Activated CD4-positive, alpha-beta T cell treated with anti-CD3 and anti-CD28 coated beads for 1 hour (primary cell): ENCODE results near the gene REPIN1.

Experiments used
- DNase-seq: peaks from one replicate; pipeline ENCODE4 v3.0.0-alpha.2; 2020

The REPIN1 gene

GRCh38 chr7:150368096-150368883 is at the start of gene REPIN1:
Gene REPIN1 (plus strand): TSS chr7:150368822. CDS start chr7:150369712, 890 bp downstream.
- peak; percentile 64 for DNase-seq

DNA sequence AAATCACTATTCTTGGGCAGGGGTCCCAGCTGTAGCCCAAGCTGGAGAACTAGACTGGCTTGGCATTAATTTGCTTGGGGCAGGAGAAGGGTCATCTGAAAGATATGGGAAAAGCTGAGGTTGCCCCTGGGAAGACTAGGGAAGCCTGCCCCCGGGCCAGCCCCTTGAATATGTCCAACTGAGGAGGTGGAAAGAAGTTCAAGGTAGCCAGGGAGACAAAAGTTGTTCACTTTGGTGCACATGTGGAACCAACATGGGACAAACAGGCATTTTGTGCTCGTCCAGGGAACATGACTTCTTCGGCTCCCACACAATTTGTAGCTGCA is 46.9 kb upstream of the REPIN1 start:
- DNase-seq: no peak

DNA sequence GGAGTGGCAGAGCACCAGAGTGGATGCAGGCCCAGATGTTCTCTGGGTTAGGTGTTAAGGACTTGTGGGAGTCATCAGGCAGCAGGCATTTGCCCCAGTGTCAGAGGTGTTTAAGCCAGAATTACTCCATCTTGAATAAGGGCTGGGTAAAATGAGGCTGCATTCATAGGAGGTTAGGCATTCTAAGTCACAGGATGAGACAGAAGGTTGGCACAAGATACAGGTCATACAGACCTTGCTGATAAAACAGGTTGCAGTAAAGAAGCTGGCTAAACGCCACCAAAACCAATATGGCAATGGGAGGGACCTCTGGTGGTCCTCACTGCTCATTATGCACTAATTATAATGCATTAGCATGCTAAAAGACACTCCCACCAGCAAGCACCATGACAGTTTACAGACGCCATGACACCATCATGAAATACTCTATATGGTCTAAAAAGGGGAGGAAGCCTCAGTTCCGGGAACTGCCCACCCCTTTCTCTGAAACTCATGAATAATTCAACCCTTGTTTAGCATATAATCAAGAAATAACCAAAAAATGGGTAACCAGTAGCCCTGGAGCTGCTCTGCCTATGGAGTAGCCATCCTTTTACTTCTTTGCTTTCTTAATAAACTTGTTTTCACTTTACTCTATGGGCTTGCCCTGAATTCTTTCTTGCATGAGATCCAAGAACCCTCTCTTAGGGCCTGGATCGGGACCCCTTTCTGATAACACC is 46.3 kb upstream of the REPIN1 start:
- DNase-seq: no peak

- peak; percentile 45 for DNase-seq
Measured at GRCh38 chr7:150322833-150323681, 45.6 kb upstream of the REPIN1 start, which contains the start of the genes ACTR3C and LRRC61. Gene ACTR3C (minus strand): TSS chr7:150323545. CDS start chr7:150295296, 28,249 bp downstream. Gene LRRC61 (plus strand): TSS chr7:150323355. CDS start chr7:150336862, 13,507 bp downstream.

- DNase-seq: no peak
Measured at GRCh38 chr7:150323682-150324372, 44.8 kb upstream of the REPIN1 start.

GRCh38 chr7:150324373-150324961 is 44.2 kb upstream of the REPIN1 start:
- DNase-seq: no peak

DNA sequence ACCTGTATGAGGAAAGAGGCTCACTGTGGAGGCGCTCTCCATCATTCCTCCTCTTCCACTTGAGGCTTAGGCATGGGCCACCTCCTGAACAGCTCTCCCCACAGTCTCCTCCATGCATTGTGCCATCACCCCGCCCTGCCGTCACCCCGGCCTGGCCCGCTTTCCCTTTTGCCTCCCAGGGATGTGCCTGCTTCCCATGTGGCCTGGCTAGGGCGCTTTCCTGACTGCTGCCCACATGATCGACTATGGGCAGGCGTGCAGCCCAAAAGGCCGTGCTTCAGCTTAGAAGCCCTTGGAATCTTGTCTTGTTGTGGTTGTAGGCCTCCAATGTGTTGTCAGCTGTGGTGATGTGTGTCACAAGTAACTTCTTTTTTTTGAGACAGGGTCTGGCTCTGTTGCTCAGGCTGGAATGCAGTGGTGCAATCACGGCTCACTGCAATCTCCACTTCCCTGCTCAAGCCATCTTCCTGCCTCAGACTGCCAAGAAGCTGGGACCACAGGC is 43.5 kb upstream of the REPIN1 start:
- no peak for DNase-seq

- no peak for DNase-seq
Measured at GRCh38 chr7:150325901-150326300, 42.7 kb upstream of the REPIN1 start.

GRCh38 chr7:150326657-150327268 is 41.9 kb upstream of the REPIN1 start:
- DNase-seq: no peak

GRCh38 chr7:150327308-150327707 is 41.3 kb upstream of the REPIN1 start:
- no peak for DNase-seq

DNA sequence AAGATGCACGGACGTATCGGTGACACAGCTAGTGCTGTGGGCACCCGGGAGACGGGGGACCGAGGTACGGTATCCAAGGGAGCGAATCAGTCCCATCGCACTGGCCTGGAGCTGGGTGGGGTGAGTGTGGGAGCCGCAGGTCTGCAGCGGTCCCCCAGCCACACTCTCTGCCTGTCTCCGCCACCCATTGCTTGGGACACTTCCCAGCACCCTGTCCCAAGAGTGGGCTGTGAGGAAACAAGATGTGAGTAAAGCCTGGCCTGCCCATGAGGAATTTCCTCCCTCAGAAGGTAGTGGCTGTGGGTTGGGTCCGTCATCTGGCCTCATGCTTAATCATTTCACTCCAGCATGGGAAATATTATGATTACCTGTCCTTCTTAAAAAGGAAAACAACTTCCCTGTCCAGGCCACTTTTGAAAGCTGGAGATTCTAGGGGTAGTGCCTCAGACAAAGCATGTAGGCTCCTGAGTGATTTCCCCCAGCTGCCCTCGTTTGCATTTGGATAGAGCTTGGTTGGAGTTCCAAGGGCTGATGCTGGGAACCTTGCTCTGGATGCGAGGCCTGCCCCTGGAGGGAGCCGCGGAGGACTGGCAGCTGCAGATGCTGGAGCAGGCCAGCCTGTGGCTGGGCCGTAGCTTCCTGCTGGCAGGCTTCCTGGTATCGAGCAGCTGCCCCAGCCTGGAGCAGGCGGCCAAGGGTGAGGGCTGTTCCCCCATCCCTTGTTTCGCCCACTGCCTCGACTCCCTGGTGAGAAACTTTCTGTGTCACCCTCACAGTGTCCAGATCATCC is 39.1 kb upstream of the REPIN1 start:
- no peak for DNase-seq

DNA sequence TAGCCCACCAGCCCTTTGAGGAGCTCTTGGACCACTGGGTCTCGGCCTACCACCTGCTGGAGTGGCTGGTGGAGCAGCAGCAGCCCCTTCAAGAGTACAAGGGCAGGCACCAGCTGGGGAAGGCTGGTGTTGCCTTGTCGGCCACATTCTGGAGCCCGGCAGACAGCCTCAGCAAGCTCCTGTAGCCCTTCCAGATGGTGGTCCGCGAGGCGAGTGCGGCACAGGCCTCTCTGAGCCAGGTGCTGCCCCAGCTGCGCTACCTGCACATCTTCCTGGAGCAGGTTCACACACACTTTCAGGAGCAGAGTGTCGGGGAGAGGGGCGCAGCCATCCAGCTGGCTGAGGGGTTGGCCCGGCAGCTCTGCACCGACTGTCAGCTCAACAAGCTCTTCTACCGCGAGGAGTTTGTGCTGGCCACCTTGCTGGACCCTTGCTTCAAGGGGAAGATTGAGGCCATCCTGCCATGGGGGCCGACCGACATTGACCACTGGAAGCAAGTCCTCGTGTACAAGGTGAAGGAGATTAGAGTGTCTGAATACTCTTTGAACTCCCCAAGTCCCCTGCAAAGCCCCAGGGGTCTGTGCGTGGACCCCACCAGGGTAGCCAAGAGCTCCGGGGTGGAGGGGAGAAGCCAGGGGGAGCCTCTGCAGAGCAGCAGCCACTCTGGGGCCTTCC is 38.3 kb upstream of the REPIN1 start:
- DNase-seq: no peak

GRCh38 chr7:150332852-150333635 is 35.6 kb upstream of the REPIN1 start:
- DNase-seq: no peak

GRCh38 chr7:150333659-150334058 is 35.0 kb upstream of the REPIN1 start:
- DNase-seq: no peak

DNA sequence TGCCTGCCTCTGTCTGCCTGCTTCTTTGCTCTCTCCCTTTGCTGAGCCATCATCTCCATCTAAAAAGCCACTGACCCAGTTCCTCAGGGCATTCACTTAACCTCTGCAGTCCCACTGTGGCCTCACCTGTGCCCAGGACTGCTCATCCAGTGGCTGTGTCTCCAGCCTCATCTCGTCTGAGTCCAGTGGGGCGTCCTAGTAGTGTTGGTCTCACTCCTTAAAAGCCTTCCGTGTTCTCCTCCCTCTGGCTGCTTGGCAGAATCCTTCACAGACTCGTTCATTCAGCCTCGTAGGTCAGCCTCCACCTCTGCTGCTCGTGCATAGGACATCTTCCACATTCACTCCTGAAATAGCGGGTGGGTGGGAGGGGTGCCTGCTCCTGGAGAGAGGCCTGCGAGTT is 34.5 kb upstream of the REPIN1 start:
- DNase-seq: no peak

- no peak for DNase-seq
Measured at GRCh38 chr7:150335108-150335773, 33.4 kb upstream of the REPIN1 start.

GRCh38 chr7:150335774-150336112 is 32.9 kb upstream of the REPIN1 start:
- no peak for DNase-seq

- no peak for DNase-seq
Measured at GRCh38 chr7:150336746-150337145, 31.9 kb upstream of the REPIN1 start.

- DNase-seq: no peak
Measured at GRCh38 chr7:150337179-150337578, 31.4 kb upstream of the REPIN1 start.
